Panc1 (cell line): ENCODE data around the gene LY6G5B. TPM values are rescaled to one million over a fixed set of nuclear protein-coding genes. Genes with fewer than 3 reads are reported as not detected.

Experiments
- ATAC-seq: fragments of 200-7000 bp; cut with Tn5 transposase; 2 replicates; pipeline ENCODE4 v1.9.1; 2020; ENCODE audit warnings: mild to moderate bottlenecking, moderate library complexity
- BruUV-seq: library from RNA; stranded (reverse); fragments of 400-500 nt; replicated peaks from 2 replicates; lab custom pipeline; 2021; lab: Mats Ljungman, UMichigan
- CTCF ChIA-PET: fragments of 300-600 bp; sonication (Branson Sonifier 250); formaldehyde crosslinking; loops from one replicate; lab custom pipeline; 2022; ENCODE audit warnings: antibody characterized with exemption; lab: Charles Lee
- POLR2A ChIA-PET: fragments of 300-600 bp; sonication (Branson Sonifier 250); formaldehyde crosslinking; loops from one replicate; lab custom pipeline; 2022; ENCODE audit warnings: antibody characterized with exemption; lab: Charles Lee
- DNase-seq: peaks from one replicate; pipeline ENCODE4 v3.0.0-alpha.2; 2010; ENCODE audit warnings: low read depth, low spot score
- H3K27ac ChIP-seq: 2 replicates; pipeline ENCODE4 v1.5.1; 2011; ENCODE audit warnings: mild to moderate bottlenecking, low read length, inconsistent platforms
- H3K27me3 ChIP-seq: fragments of 200-500 bp; sonication (Bioruptor generic); 2 replicates; pipeline ENCODE4 v1.6.0; 2014; ENCODE audit warnings: low read length, inconsistent platforms; ENCODE audit not compliant: control insufficient read depth, insufficient read depth
- H3K36me3 ChIP-seq: fragments of 200-500 bp; sonication (Bioruptor generic); 2 replicates; pipeline ENCODE4 v1.5.1; 2014; ENCODE audit warnings: inconsistent platforms, mild to moderate bottlenecking, low read length, moderate library complexity; ENCODE audit not compliant: control insufficient read depth, insufficient read depth
- H3K4me1 ChIP-seq: 2 replicates; pipeline ENCODE4 v1.5.1; 2011; ENCODE audit warnings: inconsistent platforms, mild to moderate bottlenecking, low read length, moderate library complexity; ENCODE audit not compliant: control insufficient read depth, insufficient read depth
- H3K4me3 ChIP-seq, 2 experiments: 2 replicates each; pipeline ENCODE4 v1.5.1; 2011 to 2012; ENCODE audit warnings: low read depth in 2 of 2, low read length in 2 of 2, mild to moderate bottlenecking in 2 of 2, inconsistent platforms in 1 of 2, moderate library complexity in 1 of 2
- H3K9me3 ChIP-seq: fragments of 200-500 bp; sonication (Bioruptor generic); 2 replicates; pipeline ENCODE4 v1.5.1; 2014; ENCODE audit warnings: low read depth, mild to moderate bottlenecking, inconsistent platforms, low read length, moderate library complexity; ENCODE audit not compliant: control insufficient read depth, insufficient read depth
- POLR2AphosphoS5 ChIP-seq: IDR thresholded peaks from 2 replicates; pipeline ENCODE4 v1.6.1; 2012; ENCODE audit warnings: mild to moderate bottlenecking, low read depth, low read length, moderate library complexity
- SIN3A ChIP-seq: IDR thresholded peaks from 2 replicates; pipeline ENCODE4 v1.6.1; 2012; ENCODE audit warnings: low read depth, mild to moderate bottlenecking, low read length, moderate library complexity, borderline replicate concordance; ENCODE audit not compliant: insufficient read depth
- TCF7L2 ChIP-seq: IDR thresholded peaks from 2 replicates; pipeline ENCODE4 v1.6.1; 2011; ENCODE audit warnings: mild to moderate bottlenecking, low read depth, low read length, inconsistent platforms
- in situ Hi-C: cut with HindIII; loops from 2 replicates; pipeline ENCODE4 v1.10.0; 2016; ENCODE audit warnings: low sequenced_read_pairs, low pct_unique_long_range_greater_than_20kb
- intact Hi-C: fragments of 100-400 bp; cut with micrococcal nuclease; formaldehyde crosslinking; loops from one replicate; pipeline ENCODE4 v1.10.0; 2022; ENCODE audit not compliant: unreplicated experiment
- total RNA-seq: library from RNA; stranded (reverse); gene quantifications from one replicate; pipeline ENCODE4 v1.2.1, GENCODE V29; 2021; ENCODE audit not compliant: unreplicated experiment
- TF ChIP-seq, protein P1 (sequence below): fragments of 450-650 bp; IDR thresholded peaks from 2 replicates; pipeline ENCODE4 v1.5.1; 2017; ENCODE audit warnings: mild to moderate bottlenecking
- TF ChIP-seq, protein P2 (sequence below), 2 experiments: IDR thresholded peaks; 2 replicates each; pipeline ENCODE4 v1.6.1; 2011 to 2012; ENCODE audit warnings: low read depth in 2 of 2, control low read depth in 1 of 2, low read length in 1 of 2, mild to moderate bottlenecking in 1 of 2, moderate library complexity in 1 of 2; ENCODE audit not compliant: insufficient read depth in 1 of 2

The LY6G5B gene
- total RNA-seq, 1 experiment from 2014 or later = 21.2 TPM

DNA sequence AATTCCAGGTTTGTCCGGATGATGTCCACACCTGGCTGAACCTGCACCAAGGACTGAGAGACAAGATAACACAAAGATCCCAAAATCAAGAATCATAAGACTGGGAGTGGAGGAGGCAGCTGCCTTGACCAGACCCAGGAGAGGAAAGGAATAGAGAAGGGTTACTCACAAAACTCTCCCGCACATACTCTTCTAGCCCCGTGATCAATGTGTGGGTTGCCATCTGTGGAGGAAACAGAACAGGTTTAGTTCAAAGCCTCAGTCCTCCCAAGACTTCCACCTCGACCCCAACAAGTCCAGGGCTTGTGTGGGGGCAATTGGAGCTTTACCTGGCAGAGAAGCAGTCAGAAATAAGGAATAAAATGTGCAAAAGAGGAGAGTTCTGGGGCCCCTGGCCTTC is 28.4 kb upstream of the LY6G5B start:
- Histone ChIP-seq H3K36me3 (peaks cover 20% of the 10 kb centered on the region), H3K27me3 (no peaks in the 10 kb centered on the region), H3K9me3 (no peaks in the 10 kb centered on the region), H3K27ac (no peak overlapping the region), H3K4me3 (no peak overlapping the region), H3K4me1 (peaks cover 4% of the 10 kb centered on the region; the same call in 1 of the 2 replicates)
- BruUV-seq = no TSS peak
- TF ChIP-seq SIN3A = no peak
- TF ChIP-seq, protein P1, sequence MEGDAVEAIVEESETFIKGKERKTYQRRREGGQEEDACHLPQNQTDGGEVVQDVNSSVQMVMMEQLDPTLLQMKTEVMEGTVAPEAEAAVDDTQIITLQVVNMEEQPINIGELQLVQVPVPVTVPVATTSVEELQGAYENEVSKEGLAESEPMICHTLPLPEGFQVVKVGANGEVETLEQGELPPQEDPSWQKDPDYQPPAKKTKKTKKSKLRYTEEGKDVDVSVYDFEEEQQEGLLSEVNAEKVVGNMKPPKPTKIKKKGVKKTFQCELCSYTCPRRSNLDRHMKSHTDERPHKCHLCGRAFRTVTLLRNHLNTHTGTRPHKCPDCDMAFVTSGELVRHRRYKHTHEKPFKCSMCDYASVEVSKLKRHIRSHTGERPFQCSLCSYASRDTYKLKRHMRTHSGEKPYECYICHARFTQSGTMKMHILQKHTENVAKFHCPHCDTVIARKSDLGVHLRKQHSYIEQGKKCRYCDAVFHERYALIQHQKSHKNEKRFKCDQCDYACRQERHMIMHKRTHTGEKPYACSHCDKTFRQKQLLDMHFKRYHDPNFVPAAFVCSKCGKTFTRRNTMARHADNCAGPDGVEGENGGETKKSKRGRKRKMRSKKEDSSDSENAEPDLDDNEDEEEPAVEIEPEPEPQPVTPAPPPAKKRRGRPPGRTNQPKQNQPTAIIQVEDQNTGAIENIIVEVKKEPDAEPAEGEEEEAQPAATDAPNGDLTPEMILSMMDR = no peak
- TF ChIP-seq TCF7L2 = no peak
- TF ChIP-seq, protein P2, sequence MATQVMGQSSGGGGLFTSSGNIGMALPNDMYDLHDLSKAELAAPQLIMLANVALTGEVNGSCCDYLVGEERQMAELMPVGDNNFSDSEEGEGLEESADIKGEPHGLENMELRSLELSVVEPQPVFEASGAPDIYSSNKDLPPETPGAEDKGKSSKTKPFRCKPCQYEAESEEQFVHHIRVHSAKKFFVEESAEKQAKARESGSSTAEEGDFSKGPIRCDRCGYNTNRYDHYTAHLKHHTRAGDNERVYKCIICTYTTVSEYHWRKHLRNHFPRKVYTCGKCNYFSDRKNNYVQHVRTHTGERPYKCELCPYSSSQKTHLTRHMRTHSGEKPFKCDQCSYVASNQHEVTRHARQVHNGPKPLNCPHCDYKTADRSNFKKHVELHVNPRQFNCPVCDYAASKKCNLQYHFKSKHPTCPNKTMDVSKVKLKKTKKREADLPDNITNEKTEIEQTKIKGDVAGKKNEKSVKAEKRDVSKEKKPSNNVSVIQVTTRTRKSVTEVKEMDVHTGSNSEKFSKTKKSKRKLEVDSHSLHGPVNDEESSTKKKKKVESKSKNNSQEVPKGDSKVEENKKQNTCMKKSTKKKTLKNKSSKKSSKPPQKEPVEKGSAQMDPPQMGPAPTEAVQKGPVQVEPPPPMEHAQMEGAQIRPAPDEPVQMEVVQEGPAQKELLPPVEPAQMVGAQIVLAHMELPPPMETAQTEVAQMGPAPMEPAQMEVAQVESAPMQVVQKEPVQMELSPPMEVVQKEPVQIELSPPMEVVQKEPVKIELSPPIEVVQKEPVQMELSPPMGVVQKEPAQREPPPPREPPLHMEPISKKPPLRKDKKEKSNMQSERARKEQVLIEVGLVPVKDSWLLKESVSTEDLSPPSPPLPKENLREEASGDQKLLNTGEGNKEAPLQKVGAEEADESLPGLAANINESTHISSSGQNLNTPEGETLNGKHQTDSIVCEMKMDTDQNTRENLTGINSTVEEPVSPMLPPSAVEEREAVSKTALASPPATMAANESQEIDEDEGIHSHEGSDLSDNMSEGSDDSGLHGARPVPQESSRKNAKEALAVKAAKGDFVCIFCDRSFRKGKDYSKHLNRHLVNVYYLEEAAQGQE (IDR thresholded peaks at IDR 0.05; ENCODE audit: insufficient read depth in 1 of 2, low read depth in 2 of 2, low read length in 1 of 2) = no peak
- no peak for TF ChIP-seq POLR2AphosphoS5
- ATAC-seq = no peak
- in situ Hi-C loops = no loop called here
- ChIA-PET POLR2A (no interaction called here), CTCF (no interaction called here)
- no peak for DNase-seq
- intact Hi-C loops = no loop called here

DNA sequence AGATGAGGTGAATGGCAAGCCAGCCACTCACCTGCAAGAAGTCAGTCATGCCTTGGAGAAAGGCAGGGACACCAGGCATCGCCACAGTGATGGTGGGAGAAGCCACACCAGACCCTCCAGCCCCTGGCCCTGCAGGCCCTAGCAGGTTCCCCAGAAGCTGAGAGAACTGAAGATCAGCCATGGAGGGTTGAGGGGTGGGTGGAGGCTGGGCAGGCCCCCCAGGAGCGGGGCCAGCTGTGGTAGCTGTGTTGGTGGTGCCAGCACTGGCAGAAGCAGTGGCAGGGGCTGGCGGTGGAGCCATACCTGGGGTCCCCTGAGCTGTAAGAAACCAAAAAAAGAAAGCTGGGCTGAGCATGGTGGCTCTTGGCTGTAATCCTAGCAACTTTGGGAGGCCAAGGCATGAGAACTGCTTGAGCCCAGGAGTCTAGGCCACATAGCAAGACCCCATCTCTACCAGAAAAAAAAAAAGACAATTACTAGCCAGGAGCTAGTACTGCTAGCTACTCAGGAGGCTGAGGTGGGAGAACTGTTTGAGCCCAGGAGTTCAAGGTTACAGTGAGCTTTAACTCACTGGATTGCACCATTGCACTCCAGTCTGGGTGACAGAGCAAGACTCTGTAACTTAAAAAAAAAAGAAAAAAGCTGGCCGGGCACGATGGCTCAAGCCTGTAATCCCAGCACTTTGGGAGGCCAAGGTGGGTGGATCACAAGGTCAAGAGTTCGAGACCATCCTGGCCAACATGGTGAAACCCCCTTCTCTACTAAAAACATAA is 26.8 kb upstream of the LY6G5B start:
- POLR2A ChIA-PET = no interaction called here
- DNase-seq (no peak), ATAC-seq (no peak)
- TF ChIP-seq, protein P1 = no peak
- TF ChIP-seq POLR2AphosphoS5 = no peak
- TF ChIP-seq, protein P2 (IDR thresholded peaks at IDR 0.05; ENCODE audit: insufficient read depth in 1 of 2, low read depth in 2 of 2, low read length in 1 of 2) = no peak
- TF ChIP-seq SIN3A = no peak
- TF ChIP-seq TCF7L2 = no peak
- intact Hi-C loops = no loop called here
- H3K27me3 ChIP-seq = no peaks in the 10 kb centered on the region
- H3K36me3 ChIP-seq = peaks cover 20% of the 10 kb centered on the region
- CTCF ChIA-PET = no interaction called here
- H3K9me3 ChIP-seq = no peaks in the 10 kb centered on the region
- in situ Hi-C loops = no loop called here
- H3K27ac ChIP-seq = no peak overlapping the region
- H3K4me1 ChIP-seq = no peaks in the 10 kb centered on the region
- no peak overlapping the region for H3K4me3 ChIP-seq
- BruUV-seq = no TSS peak
